Right hindlimb (tissue), 1 donor: ENCODE data around the gene SLC13A5.
"Not testable (repeated sequence)": the region's sequence is repeated elsewhere in the genome, so short reads cannot be mapped to it uniquely, and the experiment has no call there.

ENCODE experiments used
- DNase-seq: peaks from one replicate; pipeline ENCODE4 v3.0.0-alpha.2; 2018

The SLC13A5 gene

GRCh38 chr17:6658411-6658810 is 54.8 kb downstream of the SLC13A5 start:
- not testable (repeated sequence) for DNase-seq

- no peak for DNase-seq
Measured at GRCh38 chr17:6657633-6658287, 55.4 kb downstream of the SLC13A5 start.

- not testable (repeated sequence) for DNase-seq
Measured at GRCh38 chr17:6656797-6657632, 56.2 kb downstream of the SLC13A5 start.

- DNase-seq = not testable (repeated sequence)
Measured at GRCh38 chr17:6655732-6656361, 57.3 kb downstream of the SLC13A5 start.

- DNase-seq = peak; percentile 46
Measured at GRCh38 chr17:6654841-6655731, 58.1 kb downstream of the SLC13A5 start.

- DNase-seq = peak; percentile 79
Measured at GRCh38 chr17:6651919-6652452, 61.2 kb downstream of the SLC13A5 start.

- peak; percentile 97 for DNase-seq
Measured at GRCh38 chr17:6651354-6651918, 61.7 kb downstream of the SLC13A5 start, which contains the start of the genes C17orf100 and MED31. C17orf100 (plus strand) TSS chr17:6651762; CDS start chr17:6651914, 152 bp downstream. MED31 (minus strand) TSS chr17:6651605; CDS start chr17:6651528, 77 bp downstream.

- no peak for DNase-seq
Measured at GRCh38 chr17:6648181-6648580, 65.0 kb downstream of the SLC13A5 start.

GRCh38 chr17:6643451-6644125 is 69.6 kb downstream of the SLC13A5 start:
- no peak for DNase-seq

GRCh38 chr17:6642592-6642991 is 70.6 kb downstream of the SLC13A5 start:
- no peak for DNase-seq

GRCh38 chr17:6641247-6641863 is 71.8 kb downstream of the SLC13A5 start:
- DNase-seq = no peak

- DNase-seq = peak; percentile 95
Measured at GRCh38 chr17:6640536-6641246, 72.5 kb downstream of the SLC13A5 start, which contains the start of the genes KIAA0753 and TXNDC17. KIAA0753 (minus strand) TSS chr17:6640711; CDS start chr17:6635103, 5,608 bp downstream. TXNDC17 (plus strand) TSS chr17:6641060; CDS start chr17:6641083, 23 bp downstream.

GRCh38 chr17:6639586-6640535 is 73.3 kb downstream of the SLC13A5 start:
- no peak for DNase-seq

GRCh38 chr17:6639014-6639585 is 74.1 kb downstream of the SLC13A5 start:
- DNase-seq = no peak

GRCh38 chr17:6638046-6638908 is 74.9 kb downstream of the SLC13A5 start:
- no peak for DNase-seq

GRCh38 chr17:6637458-6637840 is 75.7 kb downstream of the SLC13A5 start:
- no peak for DNase-seq
